VCaP (cell line): ENCODE data around the gene ACAP2.

Experiments
- H3K27ac ChIP-seq: fragments of 450-650 bp; 2 replicates; pipeline ENCODE4 v1.5.1; 2017
- TF ChIP-seq, protein P1 (sequence below): fragments of 450-650 bp; conservative IDR thresholded peaks from 2 replicates; pipeline ENCODE4 v1.5.1; 2017; ENCODE audit warnings: mild to moderate bottlenecking, moderate library complexity

ACAP2 gene

DNA sequence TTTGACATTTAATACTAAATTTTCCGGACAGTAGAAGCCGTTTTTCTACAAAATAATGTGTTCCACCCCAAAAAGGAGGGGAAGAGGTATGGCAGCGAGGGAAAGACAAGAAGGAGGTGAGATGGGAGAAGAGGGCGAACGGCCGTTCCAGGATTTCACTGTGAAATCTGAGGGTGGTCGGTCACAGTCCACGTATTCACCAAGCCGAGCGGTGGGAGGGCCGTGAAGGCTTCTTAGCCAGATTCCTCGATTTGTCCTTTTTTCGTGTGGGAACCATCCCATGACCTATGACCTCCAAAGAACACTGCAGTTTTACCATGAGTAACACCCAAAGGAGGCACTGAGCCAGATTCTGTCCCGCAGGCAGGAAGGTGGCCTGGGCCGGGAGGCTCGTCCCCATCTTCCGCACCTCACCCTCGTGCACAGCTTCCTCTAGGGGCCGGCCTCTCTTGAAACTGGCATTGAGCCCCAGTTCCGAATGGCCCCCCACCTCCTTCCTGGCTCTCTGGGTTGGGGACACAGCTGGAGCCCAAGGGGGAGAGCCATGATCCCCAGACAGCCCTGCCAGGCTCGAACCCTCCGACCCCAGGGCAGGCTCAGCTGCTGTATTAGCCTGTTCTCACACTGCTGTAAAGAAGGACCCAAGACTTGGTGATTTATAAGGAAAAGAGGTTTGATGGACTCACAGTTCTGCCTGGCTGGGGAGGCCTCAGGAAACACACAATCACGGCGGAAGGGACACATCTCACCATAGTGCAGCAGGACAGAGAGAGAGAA, 195.5 kb downstream of the ACAP2 start:
- TF ChIP-seq, protein P1, sequence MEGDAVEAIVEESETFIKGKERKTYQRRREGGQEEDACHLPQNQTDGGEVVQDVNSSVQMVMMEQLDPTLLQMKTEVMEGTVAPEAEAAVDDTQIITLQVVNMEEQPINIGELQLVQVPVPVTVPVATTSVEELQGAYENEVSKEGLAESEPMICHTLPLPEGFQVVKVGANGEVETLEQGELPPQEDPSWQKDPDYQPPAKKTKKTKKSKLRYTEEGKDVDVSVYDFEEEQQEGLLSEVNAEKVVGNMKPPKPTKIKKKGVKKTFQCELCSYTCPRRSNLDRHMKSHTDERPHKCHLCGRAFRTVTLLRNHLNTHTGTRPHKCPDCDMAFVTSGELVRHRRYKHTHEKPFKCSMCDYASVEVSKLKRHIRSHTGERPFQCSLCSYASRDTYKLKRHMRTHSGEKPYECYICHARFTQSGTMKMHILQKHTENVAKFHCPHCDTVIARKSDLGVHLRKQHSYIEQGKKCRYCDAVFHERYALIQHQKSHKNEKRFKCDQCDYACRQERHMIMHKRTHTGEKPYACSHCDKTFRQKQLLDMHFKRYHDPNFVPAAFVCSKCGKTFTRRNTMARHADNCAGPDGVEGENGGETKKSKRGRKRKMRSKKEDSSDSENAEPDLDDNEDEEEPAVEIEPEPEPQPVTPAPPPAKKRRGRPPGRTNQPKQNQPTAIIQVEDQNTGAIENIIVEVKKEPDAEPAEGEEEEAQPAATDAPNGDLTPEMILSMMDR: no peak

DNA sequence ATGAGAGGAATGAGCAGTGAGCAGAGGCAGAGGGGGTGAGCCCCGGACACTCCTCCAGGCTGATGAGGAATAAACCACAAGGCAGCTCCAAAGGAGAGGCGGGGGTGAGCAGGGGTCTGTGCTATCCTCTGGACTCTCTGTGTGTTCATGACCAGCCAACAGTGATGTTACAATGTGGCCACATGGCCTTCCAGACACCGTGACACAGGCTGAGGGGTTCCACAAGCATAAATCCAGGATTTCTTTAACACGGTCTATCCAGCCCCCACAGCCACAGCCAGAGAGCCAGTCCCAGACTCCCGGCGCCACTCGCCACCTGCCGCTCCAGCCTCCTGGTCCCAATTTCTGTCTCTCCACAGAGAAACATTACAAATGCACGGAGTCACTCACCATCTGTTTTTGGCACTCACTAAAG, 196.2 kb downstream of the ACAP2 start:
- TF ChIP-seq, protein P1: no peak
- H3K27ac ChIP-seq: no peak overlapping the region

More for the DNA sequence above, 195.5 kb downstream of the ACAP2 start:
- no peak overlapping the region for H3K27ac ChIP-seq

DNA sequence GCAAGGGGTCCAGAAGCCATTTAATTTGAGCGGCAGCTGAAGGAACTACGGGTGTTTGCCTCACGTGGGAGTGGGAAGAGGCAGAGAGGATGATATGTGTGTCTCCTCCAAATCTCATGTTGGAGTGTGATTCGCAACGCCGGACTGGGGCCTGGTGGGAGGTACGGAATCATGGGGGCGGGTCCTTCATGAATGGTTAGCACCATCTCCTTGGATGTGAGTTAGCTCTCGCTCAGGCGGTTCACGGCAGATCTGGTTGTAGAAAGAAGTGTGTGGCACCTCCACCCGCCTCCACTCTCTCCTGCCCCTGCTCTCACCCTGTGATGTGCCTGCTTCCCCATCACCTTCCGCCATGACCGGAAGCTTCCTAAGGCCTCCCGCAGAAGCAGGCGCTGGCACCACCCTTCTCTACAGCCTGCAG, 197.3 kb downstream of the ACAP2 start:
- TF ChIP-seq, protein P1: no peak

DNA sequence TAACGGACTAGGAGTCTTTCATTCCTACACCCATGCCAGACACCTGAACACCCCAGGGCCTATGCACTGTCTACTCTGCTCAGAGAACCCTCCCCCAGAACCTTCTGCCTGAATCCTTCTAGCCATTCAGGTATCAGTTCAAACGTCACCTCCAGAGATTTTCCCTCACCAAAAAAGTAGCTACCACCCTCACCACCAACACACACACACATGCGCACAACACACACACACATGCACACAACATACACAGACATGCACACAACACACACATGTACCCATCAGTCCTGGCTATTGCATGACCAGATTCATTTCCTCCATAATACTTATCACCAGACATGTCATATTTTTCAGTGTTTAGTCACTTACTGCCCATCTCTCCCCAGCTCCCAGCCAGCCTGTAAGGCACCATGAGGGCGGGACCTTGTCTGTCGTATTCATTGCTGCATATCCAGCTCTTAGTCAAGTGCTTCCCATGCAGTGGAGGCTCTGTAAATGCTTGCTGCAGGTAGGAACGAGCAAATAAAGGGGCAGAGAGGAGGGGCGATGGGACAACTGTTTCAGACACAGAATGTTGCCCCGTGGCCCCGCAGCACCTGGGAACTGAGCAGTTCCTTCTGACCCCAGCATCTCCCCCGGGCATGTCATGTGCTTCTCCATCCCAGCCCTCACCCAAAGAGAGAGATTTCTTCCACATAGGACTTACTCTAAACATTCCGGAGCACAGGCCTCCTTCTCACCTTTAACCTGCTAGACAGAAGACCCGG, 201.0 kb downstream of the ACAP2 start:
- H3K27ac ChIP-seq: no peak overlapping the region
- TF ChIP-seq, protein P1: no peak

More for the DNA sequence above, 197.3 kb downstream of the ACAP2 start:
- H3K27ac ChIP-seq: no peak overlapping the region

DNA sequence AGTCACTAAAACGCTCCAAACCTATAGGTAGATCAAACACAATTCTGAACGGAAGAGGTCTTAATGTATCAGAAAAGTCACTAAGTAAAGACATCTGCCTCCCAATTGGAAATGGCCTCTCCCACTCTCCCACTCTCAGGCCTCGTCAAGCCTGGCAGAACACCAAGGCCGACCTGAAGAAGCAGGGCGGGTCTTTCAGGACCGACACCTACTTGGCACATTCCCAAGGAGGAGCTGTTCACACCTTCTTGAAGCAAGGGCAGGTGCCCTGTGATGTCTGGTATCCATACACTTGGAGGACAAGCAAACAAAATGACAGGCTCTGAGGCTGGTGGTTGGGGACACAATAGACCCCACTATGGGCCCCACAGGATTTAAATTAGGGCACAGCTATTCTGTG, 201.9 kb downstream of the ACAP2 start:
- H3K27ac ChIP-seq: no peak overlapping the region
- TF ChIP-seq, protein P1: no peak

DNA sequence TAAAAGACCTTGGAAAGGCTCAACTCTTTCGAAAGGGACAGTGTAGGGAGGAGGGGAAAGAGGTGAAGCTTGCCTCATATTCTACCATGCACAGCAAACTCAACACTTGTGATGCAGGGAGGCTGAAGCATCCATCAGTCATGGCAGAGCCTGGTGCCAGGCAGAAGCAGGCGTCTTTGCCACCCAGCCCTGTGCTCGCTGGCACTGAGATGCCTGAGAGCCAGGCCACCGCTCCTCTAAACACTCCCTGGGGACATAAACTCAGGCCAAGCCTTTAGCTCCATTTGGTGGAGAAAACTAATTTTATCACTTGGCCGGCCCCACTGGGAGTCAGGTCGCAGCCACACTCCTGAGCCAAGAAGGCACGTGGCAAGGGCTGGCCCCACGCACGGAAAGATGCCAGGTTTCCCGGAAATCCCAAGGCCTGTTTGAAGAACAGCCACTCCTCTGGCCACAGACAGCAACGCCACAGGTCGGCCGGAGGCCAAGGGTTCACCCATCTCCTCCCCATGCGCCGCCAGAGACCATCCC, 202.6 kb downstream of the ACAP2 start:
- TF ChIP-seq, protein P1: no peak
- H3K27ac ChIP-seq: no peak overlapping the region

DNA sequence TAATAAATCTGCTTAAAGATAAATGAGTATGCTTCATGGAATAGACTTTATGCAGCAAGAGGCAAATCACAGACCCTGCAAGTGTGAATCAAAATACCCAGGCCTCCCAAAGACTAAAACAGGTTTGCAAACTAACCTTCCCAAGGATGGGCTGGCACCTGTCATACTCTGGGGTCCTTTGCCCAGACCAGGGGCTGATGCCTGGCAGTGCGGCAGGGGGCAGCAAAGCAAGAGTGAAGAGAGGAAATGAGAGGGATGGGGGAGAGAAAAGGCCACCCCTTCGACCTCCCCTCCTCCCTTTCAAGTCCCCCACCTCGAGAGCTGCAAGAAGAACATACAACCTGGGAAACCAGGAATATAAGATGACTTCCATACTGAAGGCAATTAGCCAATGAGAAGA, 203.7 kb downstream of the ACAP2 start:
- H3K27ac ChIP-seq: no peak overlapping the region
- TF ChIP-seq, protein P1: no peak
